ENCODE data around the gene HOXD4. TPM values are rescaled to one million over a fixed set of nuclear protein-coding genes. Genes with fewer than 3 reads are reported as not detected.

Gene HOXD4
- total RNA-seq, 1 experiment from 2014 or later: 0.61 TPM

DNA sequence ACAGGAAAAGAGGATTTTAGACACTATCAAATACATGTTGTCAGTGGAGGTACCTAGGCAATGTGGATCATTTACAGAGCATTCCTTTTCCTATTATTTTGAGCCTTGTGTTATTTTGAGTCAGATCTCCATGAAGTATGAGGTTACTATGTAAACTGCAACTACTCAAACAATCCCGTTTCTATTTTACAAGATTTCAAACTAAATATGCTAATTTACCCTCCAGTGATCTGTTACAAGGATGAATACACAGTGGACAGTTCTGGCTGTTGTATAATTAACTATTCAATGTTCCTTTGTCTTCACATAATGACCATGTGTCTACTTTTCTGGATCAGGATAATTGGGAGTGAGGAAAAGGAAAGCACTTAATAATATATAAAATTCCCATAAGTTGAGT is 41.7 kb downstream of the HOXD4 start:
- no peaks in the 10 kb centered on the region for H3K27me3 ChIP-seq (ENCODE audit: insufficient read depth, low read length)
- H3K4me3 ChIP-seq (replicated peaks in 1 of 2; ENCODE audit: low read depth in 1 of 2, low read length in 2 of 2): no peak overlapping the region
- no peak overlapping the region for H3K4me2 ChIP-seq (ENCODE audit: low read length)
- no peak for ATAC-seq
- no peaks in the 10 kb centered on the region for H3K79me2 ChIP-seq (ENCODE audit: insufficient read depth, low read length)
- no peaks in the 10 kb centered on the region for H3K9me3 ChIP-seq (ENCODE audit: control insufficient read depth in 1 of 2, insufficient read depth in 1 of 2, low read depth in 1 of 2, low read length in 2 of 2)
- no peaks in the 10 kb centered on the region for H4K20me1 ChIP-seq (ENCODE audit: insufficient read depth)
- intact Hi-C loops (cut with micrococcal nuclease): no loop called here
- TF ChIP-seq TCF7L2 (IDR thresholded peaks at IDR 0.05; ENCODE audit: borderline replicate concordance, extremely low read depth, insufficient read depth, insufficient read length): no peak
- TF ChIP-seq ELF1 (IDR thresholded peaks at IDR 0.05; ENCODE audit: borderline replicate concordance, low read depth): no peak
- no peak for TF ChIP-seq RAD21 (IDR thresholded peaks at IDR 0.05; ENCODE audit: low read depth)
- TF ChIP-seq, protein P1, sequence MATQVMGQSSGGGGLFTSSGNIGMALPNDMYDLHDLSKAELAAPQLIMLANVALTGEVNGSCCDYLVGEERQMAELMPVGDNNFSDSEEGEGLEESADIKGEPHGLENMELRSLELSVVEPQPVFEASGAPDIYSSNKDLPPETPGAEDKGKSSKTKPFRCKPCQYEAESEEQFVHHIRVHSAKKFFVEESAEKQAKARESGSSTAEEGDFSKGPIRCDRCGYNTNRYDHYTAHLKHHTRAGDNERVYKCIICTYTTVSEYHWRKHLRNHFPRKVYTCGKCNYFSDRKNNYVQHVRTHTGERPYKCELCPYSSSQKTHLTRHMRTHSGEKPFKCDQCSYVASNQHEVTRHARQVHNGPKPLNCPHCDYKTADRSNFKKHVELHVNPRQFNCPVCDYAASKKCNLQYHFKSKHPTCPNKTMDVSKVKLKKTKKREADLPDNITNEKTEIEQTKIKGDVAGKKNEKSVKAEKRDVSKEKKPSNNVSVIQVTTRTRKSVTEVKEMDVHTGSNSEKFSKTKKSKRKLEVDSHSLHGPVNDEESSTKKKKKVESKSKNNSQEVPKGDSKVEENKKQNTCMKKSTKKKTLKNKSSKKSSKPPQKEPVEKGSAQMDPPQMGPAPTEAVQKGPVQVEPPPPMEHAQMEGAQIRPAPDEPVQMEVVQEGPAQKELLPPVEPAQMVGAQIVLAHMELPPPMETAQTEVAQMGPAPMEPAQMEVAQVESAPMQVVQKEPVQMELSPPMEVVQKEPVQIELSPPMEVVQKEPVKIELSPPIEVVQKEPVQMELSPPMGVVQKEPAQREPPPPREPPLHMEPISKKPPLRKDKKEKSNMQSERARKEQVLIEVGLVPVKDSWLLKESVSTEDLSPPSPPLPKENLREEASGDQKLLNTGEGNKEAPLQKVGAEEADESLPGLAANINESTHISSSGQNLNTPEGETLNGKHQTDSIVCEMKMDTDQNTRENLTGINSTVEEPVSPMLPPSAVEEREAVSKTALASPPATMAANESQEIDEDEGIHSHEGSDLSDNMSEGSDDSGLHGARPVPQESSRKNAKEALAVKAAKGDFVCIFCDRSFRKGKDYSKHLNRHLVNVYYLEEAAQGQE (IDR thresholded peaks at IDR 0.05; ENCODE audit: low read depth): no peak
- TF ChIP-seq, protein P2, sequence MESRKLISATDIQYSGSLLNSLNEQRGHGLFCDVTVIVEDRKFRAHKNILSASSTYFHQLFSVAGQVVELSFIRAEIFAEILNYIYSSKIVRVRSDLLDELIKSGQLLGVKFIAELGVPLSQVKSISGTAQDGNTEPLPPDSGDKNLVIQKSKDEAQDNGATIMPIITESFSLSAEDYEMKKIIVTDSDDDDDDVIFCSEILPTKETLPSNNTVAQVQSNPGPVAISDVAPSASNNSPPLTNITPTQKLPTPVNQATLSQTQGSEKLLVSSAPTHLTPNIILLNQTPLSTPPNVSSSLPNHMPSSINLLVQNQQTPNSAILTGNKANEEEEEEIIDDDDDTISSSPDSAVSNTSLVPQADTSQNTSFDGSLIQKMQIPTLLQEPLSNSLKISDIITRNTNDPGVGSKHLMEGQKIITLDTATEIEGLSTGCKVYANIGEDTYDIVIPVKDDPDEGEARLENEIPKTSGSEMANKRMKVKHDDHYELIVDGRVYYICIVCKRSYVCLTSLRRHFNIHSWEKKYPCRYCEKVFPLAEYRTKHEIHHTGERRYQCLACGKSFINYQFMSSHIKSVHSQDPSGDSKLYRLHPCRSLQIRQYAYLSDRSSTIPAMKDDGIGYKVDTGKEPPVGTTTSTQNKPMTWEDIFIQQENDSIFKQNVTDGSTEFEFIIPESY (IDR thresholded peaks at IDR 0.05; ENCODE audit: extremely low read depth, insufficient replicate concordance, low read length): no peak
- no peak for TF ChIP-seq POLR2A (IDR thresholded peaks at IDR 0.05; ENCODE audit: borderline replicate concordance, extremely low read depth, insufficient read depth, insufficient read length)
- TF ChIP-seq CTCF (IDR thresholded peaks at IDR 0.05 in 2 of 3, conservative IDR thresholded peaks at IDR 0.05 in 1 of 3; ENCODE audit: borderline replicate concordance in 1 of 3, insufficient read depth in 1 of 3, low read depth in 2 of 3, low read length in 2 of 3): no peak
- TF ChIP-seq EZH2 (IDR thresholded peaks at IDR 0.05): no peak
- TF ChIP-seq SP1 (IDR thresholded peaks at IDR 0.05; ENCODE audit: low read depth): no peak
- TF ChIP-seq ATF3 (IDR thresholded peaks at IDR 0.05): no peak
- no peak for TF ChIP-seq EGR1 (IDR thresholded peaks at IDR 0.05; ENCODE audit: low read depth)
- RAD21 ChIA-PET (ENCODE audit: low non-redundant PET in 1 of 2, low total read pairs in 2 of 2, uncharacterized antibody in 2 of 2, unreplicated experiment in 2 of 2): no interaction called here
- peaks cover 0 to 6% of the 10 kb centered on the region in 2 experiments; a peak in 1 of 4 replicates for H3K4me1 ChIP-seq (ENCODE audit: control insufficient read depth in 1 of 2, insufficient read depth in 2 of 2, low read length in 2 of 2)
- POLR2A ChIA-PET: no interaction called here
- no peak overlapping the region for H3K9ac ChIP-seq (ENCODE audit: low read length)
- H3K36me3 ChIP-seq (ENCODE audit: control insufficient read depth in 1 of 2, insufficient read depth in 2 of 2, low read length in 2 of 2): no peaks in the 10 kb centered on the region
- no peaks in the 10 kb centered on the region for H3K9me2 ChIP-seq (ENCODE audit: insufficient read depth)
- CTCF ChIA-PET: no interaction called here
- H3K27ac ChIP-seq (ENCODE audit: low read depth, low read length): no peak overlapping the region
- no peak overlapping the region for H2AFZ ChIP-seq (ENCODE audit: low read depth, low read length, poor library complexity, severe bottlenecking)
- DNase-seq (ENCODE audit: low read depth, low spot score): no peak
- BruUV-seq (replicated peaks): no TSS peak
